Measurements from ENCODE around the gene CCDC9B.

The CCDC9B gene

DNA sequence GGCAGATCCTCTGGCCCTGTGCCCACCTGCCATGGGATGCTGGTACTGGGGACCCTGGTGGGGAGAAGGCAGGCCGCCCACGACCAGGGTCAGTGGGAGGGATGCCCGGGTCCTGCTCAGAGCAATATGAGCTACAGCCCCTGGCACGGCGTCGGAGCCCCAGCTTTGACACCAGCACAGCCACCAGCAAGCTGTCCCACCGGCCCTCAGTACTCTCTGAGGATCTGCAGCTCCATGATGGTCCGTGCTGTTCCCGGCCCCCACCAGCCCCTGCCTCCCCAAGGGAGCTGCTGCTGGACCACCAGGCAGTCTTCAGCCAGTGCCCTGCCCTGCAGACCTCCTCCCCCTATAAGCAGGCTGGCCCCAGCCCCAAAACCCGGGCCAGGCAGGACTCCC is 28.7 kb upstream of the CCDC9B start:
- Mint-ChIP-seq H3K36me3 (ENCODE audit: insufficient read depth) (no peaks in the 10 kb centered on the region), H3K27me3 (no peaks in the 10 kb centered on the region), H3K27ac (peak overlapping the region in 1 of 2 donors; percentile 59), H3K4me3 (peak overlapping the region in 1 of 2 donors; percentile 17), H3K4me1 (ENCODE audit: low read depth in 2 of 2) (peaks cover 25 to 27% of the 10 kb centered on the region in 2 donors), H3K9me3 (no peaks in the 10 kb centered on the region)
- DNase-seq (no peak), ATAC-seq (replicated peaks) (no peak)

DNA sequence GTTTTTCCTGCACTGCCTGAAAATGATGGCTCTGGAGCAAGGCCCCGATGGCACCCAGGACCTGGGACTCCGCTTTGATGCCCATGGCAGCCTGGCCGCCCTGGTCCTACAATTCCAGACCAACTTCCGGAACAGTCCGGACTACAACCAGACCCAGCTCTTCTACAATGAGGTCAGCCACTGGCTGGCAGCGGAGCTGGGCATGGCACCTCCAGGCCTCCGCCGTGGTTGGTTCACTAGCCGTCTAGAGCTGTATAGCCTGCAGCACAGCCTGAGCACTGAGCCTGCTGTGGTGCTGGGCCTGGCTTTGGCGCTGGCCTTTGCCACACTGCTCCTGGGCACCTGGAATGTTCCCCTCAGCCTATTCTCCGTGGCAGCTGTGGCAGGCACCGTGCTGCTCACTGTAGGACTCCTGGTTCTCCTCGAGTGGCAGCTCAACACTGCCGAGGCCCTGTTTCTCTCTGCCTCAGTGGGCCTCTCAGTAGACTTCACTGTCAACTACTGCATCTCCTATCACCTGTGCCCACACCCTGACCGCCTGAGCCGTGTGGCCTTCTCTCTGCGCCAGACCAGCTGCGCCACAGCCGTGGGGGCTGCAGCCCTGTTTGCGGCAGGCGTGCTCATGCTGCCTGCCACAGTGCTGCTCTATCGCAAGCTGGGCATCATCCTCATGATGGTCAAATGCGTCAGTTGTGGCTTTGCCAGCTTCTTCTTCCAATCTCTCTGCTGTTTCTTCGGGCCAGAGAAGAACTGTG is 28.2 kb upstream of the CCDC9B start:
- no peak for DNase-seq
- Mint-ChIP-seq H3K4me1 (ENCODE audit: low read depth in 2 of 2) (peaks cover 25 to 27% of the 10 kb centered on the region in 2 donors), H3K9me3 (no peaks in the 10 kb centered on the region), H3K27me3 (no peaks in the 10 kb centered on the region), H3K36me3 (ENCODE audit: insufficient read depth) (no peaks in the 10 kb centered on the region), H3K4me3 (peak overlapping the region; percentile 17 to 61), H3K27ac (peak overlapping the region in 1 of 2 donors; percentile 59)
- ATAC-seq (replicated peaks), result no peak

- Mint-ChIP-seq H3K9me3 (no peaks in the 10 kb centered on the region), H3K36me3 (ENCODE audit: insufficient read depth) (no peaks in the 10 kb centered on the region), H3K27ac (peak overlapping the region; percentile 84 to 87), H3K4me3 (peak overlapping the region; percentile 85 to 92), H3K4me1 (ENCODE audit: low read depth in 2 of 2) (peaks cover 25 to 29% of the 10 kb centered on the region in 2 donors), H3K27me3 (no peaks in the 10 kb centered on the region)
- DNase-seq, result peak; percentile 86 to 90 (median 86)
- ATAC-seq (replicated peaks), result peak; percentile 95
Measured at GRCh38 chr15:40367686-40368611, 27.2 kb upstream of the CCDC9B start.

DNA sequence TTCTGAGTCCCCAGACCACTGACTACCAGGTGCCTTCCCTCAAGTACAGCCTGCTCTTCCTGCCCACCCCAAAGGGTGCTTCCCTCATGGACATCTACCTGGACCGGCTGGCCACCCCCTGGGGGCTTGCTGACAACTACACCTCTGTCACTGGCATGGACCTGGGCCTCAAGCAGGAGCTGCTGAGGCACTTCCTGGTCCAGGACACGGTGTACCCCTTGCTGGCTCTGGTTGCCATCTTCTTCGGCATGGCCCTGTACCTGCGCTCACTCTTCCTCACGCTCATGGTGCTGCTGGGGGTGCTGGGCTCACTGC is 26.6 kb upstream of the CCDC9B start:
- Mint-ChIP-seq H3K4me3 (peak overlapping the region; percentile 85 to 92), H3K4me1 (ENCODE audit: low read depth in 2 of 2) (peaks cover 30 to 31% of the 10 kb centered on the region in 2 donors), H3K27me3 (no peaks in the 10 kb centered on the region), H3K36me3 (ENCODE audit: insufficient read depth) (no peaks in the 10 kb centered on the region), H3K27ac (peak overlapping the region; percentile 84 to 87), H3K9me3 (no peaks in the 10 kb centered on the region)
- ATAC-seq (replicated peaks) (no peak), DNase-seq (no peak)

GRCh38 chr15:40366457-40367370 is 26.0 kb upstream of the CCDC9B start:
- Mint-ChIP-seq H3K4me3 (peak overlapping the region; percentile 85 to 92), H3K4me1 (ENCODE audit: low read depth in 2 of 2) (peaks cover 31 to 34% of the 10 kb centered on the region in 2 donors), H3K36me3 (ENCODE audit: insufficient read depth) (no peaks in the 10 kb centered on the region), H3K9me3 (no peaks in the 10 kb centered on the region), H3K27ac (peak overlapping the region in 1 of 2 donors; percentile 84), H3K27me3 (no peaks in the 10 kb centered on the region)
- no peak for ATAC-seq (replicated peaks)
- no peak for DNase-seq

GRCh38 chr15:40365624-40366456 is 25.1 kb upstream of the CCDC9B start:
- Mint-ChIP-seq H3K36me3 (ENCODE audit: insufficient read depth) (no peaks in the 10 kb centered on the region), H3K27ac (peak overlapping the region in 1 of 2 donors; percentile 75), H3K4me1 (ENCODE audit: low read depth in 2 of 2) (peaks cover 31 to 34% of the 10 kb centered on the region in 2 donors), H3K27me3 (no peaks in the 10 kb centered on the region), H3K9me3 (no peaks in the 10 kb centered on the region), H3K4me3 (peak overlapping the region in 1 of 2 donors; percentile 33)
- no peak for DNase-seq
- no peak for ATAC-seq (replicated peaks)

DNA sequence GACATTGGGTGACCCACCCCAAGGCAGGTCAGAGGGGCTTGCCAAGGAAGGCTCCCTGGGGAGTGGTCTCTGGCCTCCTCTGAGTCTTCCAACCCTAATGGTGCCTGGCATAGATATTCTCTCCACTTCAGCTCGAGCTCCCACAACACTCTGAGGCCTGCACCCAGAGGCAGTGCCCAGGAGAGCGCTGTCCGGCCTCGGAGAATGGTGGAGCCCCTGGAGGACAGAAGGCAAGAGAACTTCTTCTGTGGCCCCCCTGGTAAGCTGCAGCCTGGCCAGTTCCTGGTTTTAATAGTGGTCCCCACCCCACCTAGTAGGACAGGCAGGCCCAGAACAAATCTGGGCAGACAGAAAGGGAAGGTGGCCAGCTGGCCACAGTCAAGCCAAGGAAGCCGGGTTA is 24.3 kb upstream of the CCDC9B start:
- DNase-seq, result no peak
- ATAC-seq (replicated peaks), result no peak
- Mint-ChIP-seq H3K4me1 (ENCODE audit: low read depth in 2 of 2) (peaks cover 31 to 34% of the 10 kb centered on the region in 2 donors), H3K27me3 (no peaks in the 10 kb centered on the region), H3K27ac (no peak overlapping the region), H3K36me3 (ENCODE audit: insufficient read depth) (no peaks in the 10 kb centered on the region), H3K9me3 (no peaks in the 10 kb centered on the region), H3K4me3 (no peak overlapping the region)

DNA sequence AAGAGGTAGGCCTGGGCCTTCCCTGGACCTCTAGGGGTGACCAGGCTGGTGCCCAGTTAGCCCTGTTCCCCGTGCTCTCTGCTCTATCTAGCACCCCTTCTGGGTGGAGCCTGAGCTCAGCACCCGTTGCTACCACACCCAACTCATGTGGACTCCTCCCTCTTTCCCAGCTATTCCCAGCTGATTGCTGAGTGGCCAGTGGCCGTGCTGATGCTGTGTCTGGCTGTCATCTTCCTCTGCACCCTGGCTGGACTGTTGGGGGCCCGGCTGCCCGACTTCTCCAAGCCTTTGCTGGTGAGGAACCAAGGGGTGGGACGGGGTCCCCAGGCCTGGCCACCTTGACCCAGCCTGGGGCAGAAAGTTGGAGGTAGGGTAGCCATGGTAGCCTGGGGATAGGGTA is 23.5 kb upstream of the CCDC9B start:
- Mint-ChIP-seq H3K27me3 (no peaks in the 10 kb centered on the region), H3K9me3 (no peaks in the 10 kb centered on the region), H3K27ac (no peak overlapping the region), H3K4me3 (no peak overlapping the region), H3K36me3 (ENCODE audit: insufficient read depth) (no peaks in the 10 kb centered on the region), H3K4me1 (ENCODE audit: low read depth in 2 of 2) (peaks cover 31 to 34% of the 10 kb centered on the region in 2 donors)
- DNase-seq (no peak), ATAC-seq (replicated peaks) (no peak)

GRCh38 chr15:40363611-40364010 is 22.9 kb upstream of the CCDC9B start:
- H3K4me1 Mint-ChIP-seq (ENCODE audit: low read depth in 2 of 2), result peaks cover 33 to 37% of the 10 kb centered on the region in 2 donors
- ATAC-seq (replicated peaks), result no peak
- H3K36me3 Mint-ChIP-seq (ENCODE audit: insufficient read depth), result peaks cover 3% of the 10 kb centered on the region
- no peak overlapping the region for H3K4me3 Mint-ChIP-seq
- no peaks in the 10 kb centered on the region for H3K27me3 Mint-ChIP-seq
- H3K9me3 Mint-ChIP-seq, result no peaks in the 10 kb centered on the region
- H3K27ac Mint-ChIP-seq, result no peak overlapping the region
- DNase-seq, result no peak

- DNase-seq (no peak), ATAC-seq (replicated peaks) (no peak)
- Mint-ChIP-seq H3K4me3 (no peak overlapping the region), H3K36me3 (ENCODE audit: insufficient read depth) (peaks cover 3% of the 10 kb centered on the region), H3K27ac (no peak overlapping the region), H3K4me1 (ENCODE audit: low read depth in 2 of 2) (peaks cover 25 to 29% of the 10 kb centered on the region in 2 donors), H3K9me3 (no peaks in the 10 kb centered on the region), H3K27me3 (no peaks in the 10 kb centered on the region)
Measured at GRCh38 chr15:40361640-40362039, 20.9 kb upstream of the CCDC9B start.

DNA sequence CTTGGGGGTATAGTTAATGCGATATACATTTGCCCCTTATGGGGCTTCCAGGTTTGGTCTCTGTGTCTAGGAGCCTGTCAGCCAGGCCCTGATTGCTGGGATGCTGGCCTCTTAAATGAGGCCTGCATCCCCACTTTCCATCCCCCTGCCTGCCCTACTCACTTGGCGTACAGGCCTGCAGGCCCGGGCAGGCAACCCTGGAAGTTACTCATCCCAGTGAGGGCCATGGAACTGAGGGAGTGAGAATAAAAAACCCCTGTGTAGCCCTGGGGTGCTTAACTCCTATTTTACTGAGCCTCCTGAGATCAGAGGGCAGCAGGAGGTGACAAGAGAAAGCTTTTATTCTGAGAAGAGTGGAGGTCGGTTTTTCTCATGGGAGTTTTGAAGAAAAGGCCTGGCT is 19.3 kb upstream of the CCDC9B start:
- Mint-ChIP-seq H3K27me3 (peaks cover 0 to 9% of the 10 kb centered on the region in 2 donors), H3K4me3 (no peak overlapping the region), H3K9me3 (no peaks in the 10 kb centered on the region), H3K27ac (no peak overlapping the region), H3K36me3 (ENCODE audit: insufficient read depth) (peaks cover 3% of the 10 kb centered on the region), H3K4me1 (ENCODE audit: low read depth in 2 of 2) (peaks cover 13 to 18% of the 10 kb centered on the region in 2 donors)
- DNase-seq, result no peak
- no peak for ATAC-seq (replicated peaks)

Data from effector memory CD8-positive, alpha-beta T cell (primary cell).